Heart left ventricle (tissue), 16 donors: ENCODE measurements around the gene ZEB2. TPM values are rescaled to one million over a fixed set of nuclear protein-coding genes. Genes with fewer than 3 reads are reported as not detected.

Experiments
- ATAC-seq, 4 donors: fragments of 200-7000 bp; cut with Tn5 transposase; one replicate each; pipeline ENCODE4 v1.9.1; 2020 to 2022; ENCODE audit warnings: moderate library complexity in 4 of 4, mild to moderate bottlenecking in 3 of 4, moderate number of reproducible peaks in 1 of 4
- DNase-seq, 5 donors: peaks; one replicate each; pipeline ENCODE4 v3.0.0-alpha.2; 2020
- H3K27ac ChIP-seq, 12 donors: fragments of 200-600 bp; sonication (generic) in 4 of 12; one replicate each; pipeline versions ENCODE4 v1.5.0 to v1.8.0; 2016 to 2022; ENCODE audit warnings: mild to moderate bottlenecking in 2 of 12
- H3K27me3 ChIP-seq, 9 donors: fragments of 200-600 bp; sonication (generic) in 2 of 9; one replicate each; pipeline versions ENCODE4 v1.5.1 to v1.8.0; 2016 to 2022; ENCODE audit warnings: mild to moderate bottlenecking in 3 of 9
- H3K36me3 ChIP-seq, 9 donors: fragments of 200-600 bp; sonication (generic) in 2 of 9; one replicate each; pipeline versions ENCODE4 v1.5.0 to v1.8.0; 2018 to 2022; ENCODE audit warnings: mild to moderate bottlenecking in 2 of 9
- H3K4me1 ChIP-seq, 12 donors: fragments of 200-600 bp; sonication (generic) in 4 of 12; one replicate each; pipeline versions ENCODE4 v1.5.0 to v1.8.0; 2016 to 2022; ENCODE audit warnings: mild to moderate bottlenecking in 3 of 12
- H3K4me3 ChIP-seq, 12 donors: fragments of 200-600 bp; sonication (generic) in 4 of 12; one replicate each; pipeline versions ENCODE4 v1.5.0 to v1.8.0; 2017 to 2022; ENCODE audit warnings: mild to moderate bottlenecking in 9 of 12, moderate library complexity in 4 of 12
- H3K9me3 ChIP-seq, 12 donors: fragments of 200-600 bp; sonication (generic) in 4 of 12; one replicate each; pipeline versions ENCODE4 v1.5.0 to v1.8.0; 2016 to 2022; ENCODE audit warnings: mild to moderate bottlenecking in 1 of 12
- POLR2A ChIP-seq, 2 donors: fragments of 450-650 bp; IDR thresholded peaks; one replicate each; pipeline ENCODE4 v1.6.1; 2017; ENCODE audit warnings: antibody characterized with exemption in 2 of 2, mild to moderate bottlenecking in 2 of 2, moderate library complexity in 2 of 2
- WGBS, 4 donors: extraction: QIAGEN DNeasy Blood & Tissue Kit in 2 of 4; methylation state at CpG; one replicate each; pipeline versions ENCODE4 v1.1.5 to v1.1.7; 2013 to 2018; 5-methylcytosine and 5-hydroxymethylcytosine counted together
- intact Hi-C, 10 donors: fragments of 100-400 bp; cut with DNase I; formaldehyde crosslinking; loops; one replicate each; pipeline versions ENCODE4 v1.11.1 to v1.14.2; 2022
- polyA plus RNA-seq, 2 donors: library from polyadenylated mRNA; stranded (reverse); fragments of 200-250 nt; gene quantifications; one replicate each; pipeline ENCODE4 v1.2.3, GENCODE V29; 2013
- total RNA-seq, 9 donors: library from RNA; depleted of rRNA in 2 of 9; stranded (reverse); fragments of >200 nt in 2 of 9; fragmentation: NEBNext Ultra II Directional in 3 of 9; extraction: Animal tissue kit (Norgen Biotek cat#: 25700) in 3 of 9; gene quantifications; one replicate each; pipeline versions ENCODE4 v1.1.0 to v1.2.4, GENCODE V29; 2016 to 2023
- TF ChIP-seq, protein P1 (sequence below), 12 donors: fragments of 200-600 bp; sonication (generic) in 4 of 12; IDR thresholded peaks; one replicate each; pipeline versions ENCODE4 v1.5.0 to v1.8.0; 2018 to 2022; ENCODE audit warnings: antibody characterized with exemption in 12 of 12, mild to moderate bottlenecking in 5 of 12
- donor health status: ischemic (EF 13 %, LVEDD 7.1; RV severe dilation, severe dysfunction).
- donor health status: healthy with polysubstance abuse.
- donor health status: DM: no; HTN: yes; CAD: no.
- donor health status: DM: no; HTN: no; CAD: no.
- donor health status: ischemic (EF 25% LVEDD 6.9; RV normal size, moderate dysfunction).
- donor health status: ischemic (EF 25% LVEDD 5.7; RV mildly dilated, moderate dysfunction).
- donor health status: healthy.
- donor health status: DM: yes; HTN: yes; CAD: no.
- donor health status: ischemic (EF 35%, LVEDD 5.7; RV mildly dilated, moderate dysfunction).
- donor health status: nonischemic (EF 11% LVEDD 7.7; RV severe dilation, severe dysfunction).
- donor health status: DM: yes; HTN: yes; CAD: no.
- donor health status: PGD.
- donor health status: ischemic (EF 29% LVEDD 5.4; RV normal size, mild dysfunction).
- donor health status: nonischemic (EF 23%, LVEDD 6.1; RV moderate dilation, normal function).

ZEB2 gene
- total and polyA plus RNA-seq, 11 donors = 23.1 to 168 (median 82.4) TPM

DNA sequence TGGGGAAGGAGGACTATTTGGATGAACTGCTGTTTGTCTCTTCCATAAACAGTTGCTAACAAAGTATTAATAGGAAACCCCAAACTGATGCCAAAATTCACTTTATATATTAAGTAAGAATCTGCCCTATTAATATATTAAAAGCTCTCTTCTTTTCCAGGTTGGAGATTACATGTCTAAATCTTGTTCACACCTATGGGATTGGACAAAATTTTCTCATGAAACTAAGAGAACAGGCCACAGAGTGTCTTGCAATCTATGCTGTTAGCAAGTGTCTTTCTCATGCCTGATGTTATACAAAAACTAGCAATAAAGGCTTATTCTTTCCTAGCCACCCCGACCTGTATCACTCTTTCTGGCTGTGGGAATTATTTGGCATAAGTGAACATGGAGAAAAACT lies 18.3 kb downstream of the ZEB2 start:
- H3K36me3 ChIP-seq = peaks cover 0 to 53% (median 0%) of the 10 kb centered on the region in 9 donors
- ATAC-seq = no peak
- no peaks in the 10 kb centered on the region for H3K9me3 ChIP-seq
- peaks cover 6 to 90% (median 56%) of the 10 kb centered on the region in 12 donors for H3K4me1 ChIP-seq
- 59 to 85% (median 62%) methylated on average over 1 of the region's 1 CpG for WGBS, 4 donors
- no peak for DNase-seq
- no peak overlapping the region for H3K4me3 ChIP-seq
- no peaks in the 10 kb centered on the region for H3K27me3 ChIP-seq
- intact Hi-C loops = no loop called here
- H3K27ac ChIP-seq = peak overlapping the region in 10 of 12 donors; percentile 4 to 99 (median 97)
- no peak for TF ChIP-seq POLR2A (IDR thresholded peaks at IDR 0.05)
- TF ChIP-seq, protein P1, sequence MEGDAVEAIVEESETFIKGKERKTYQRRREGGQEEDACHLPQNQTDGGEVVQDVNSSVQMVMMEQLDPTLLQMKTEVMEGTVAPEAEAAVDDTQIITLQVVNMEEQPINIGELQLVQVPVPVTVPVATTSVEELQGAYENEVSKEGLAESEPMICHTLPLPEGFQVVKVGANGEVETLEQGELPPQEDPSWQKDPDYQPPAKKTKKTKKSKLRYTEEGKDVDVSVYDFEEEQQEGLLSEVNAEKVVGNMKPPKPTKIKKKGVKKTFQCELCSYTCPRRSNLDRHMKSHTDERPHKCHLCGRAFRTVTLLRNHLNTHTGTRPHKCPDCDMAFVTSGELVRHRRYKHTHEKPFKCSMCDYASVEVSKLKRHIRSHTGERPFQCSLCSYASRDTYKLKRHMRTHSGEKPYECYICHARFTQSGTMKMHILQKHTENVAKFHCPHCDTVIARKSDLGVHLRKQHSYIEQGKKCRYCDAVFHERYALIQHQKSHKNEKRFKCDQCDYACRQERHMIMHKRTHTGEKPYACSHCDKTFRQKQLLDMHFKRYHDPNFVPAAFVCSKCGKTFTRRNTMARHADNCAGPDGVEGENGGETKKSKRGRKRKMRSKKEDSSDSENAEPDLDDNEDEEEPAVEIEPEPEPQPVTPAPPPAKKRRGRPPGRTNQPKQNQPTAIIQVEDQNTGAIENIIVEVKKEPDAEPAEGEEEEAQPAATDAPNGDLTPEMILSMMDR (IDR thresholded peaks at IDR 0.05) = no peak

DNA sequence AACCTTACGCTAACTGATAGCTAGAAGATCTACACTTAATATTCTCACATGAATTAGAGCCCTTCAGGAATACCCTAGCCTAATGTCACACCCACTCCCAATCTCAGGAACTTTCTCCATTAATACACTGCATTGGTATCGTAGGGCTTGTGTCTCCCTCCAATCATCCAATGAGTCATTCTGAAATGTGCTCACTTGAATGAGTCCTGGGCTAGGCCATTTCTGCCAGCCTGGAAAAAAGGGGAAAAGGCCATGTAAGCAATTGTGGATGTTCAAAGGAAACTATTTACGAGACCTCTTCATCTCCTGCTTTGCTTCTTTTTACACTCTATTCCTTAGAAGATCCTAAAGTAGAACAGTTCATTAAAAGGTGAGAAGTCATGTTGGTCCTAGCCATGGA lies 18.8 kb downstream of the ZEB2 start:
- intact Hi-C loops = no loop called here
- WGBS, 4 donors = 85 to 88% (median 86%) methylated on average over 3 of the region's 3 CpGs

DNA sequence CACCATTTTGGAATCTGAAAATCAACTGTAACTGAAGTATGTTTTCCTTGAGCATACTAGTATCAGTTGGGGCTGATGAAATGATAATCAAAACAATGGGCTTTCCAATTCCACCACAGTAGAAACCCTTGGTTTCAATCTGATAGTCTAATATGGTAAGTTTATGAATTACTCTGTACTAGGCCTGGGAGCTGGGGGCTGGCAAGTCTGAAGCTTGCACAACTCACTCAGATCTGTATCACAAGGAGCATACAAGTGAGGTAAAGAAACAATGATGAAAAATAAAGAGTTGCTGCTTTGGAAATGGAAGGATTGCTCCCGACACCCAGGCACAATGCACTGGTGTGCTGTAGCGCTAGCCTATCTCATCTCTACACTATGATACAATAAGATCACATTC lies 19.4 kb downstream of the ZEB2 start:
- intact Hi-C loops = no loop called here
- Histone ChIP-seq H3K27me3 (no peaks in the 10 kb centered on the region), H3K27ac (peak overlapping the region in 1 of 12 donors; percentile 99), H3K4me3 (no peak overlapping the region), H3K36me3 (peaks cover 0 to 58% (median 0%) of the 10 kb centered on the region in 9 donors), H3K4me1 (peaks cover 6 to 90% (median 54%) of the 10 kb centered on the region in 12 donors), H3K9me3 (no peaks in the 10 kb centered on the region)
- ATAC-seq (no peak), DNase-seq (no peak)
- WGBS, 4 donors = 94 to 100% (median 96%) methylated on average over 2 of the region's 2 CpGs
- TF ChIP-seq, protein P1 (IDR thresholded peaks at IDR 0.05) = no peak
- TF ChIP-seq POLR2A (IDR thresholded peaks at IDR 0.05) = no peak

More for the DNA sequence above, 18.8 kb downstream of the ZEB2 start:
- TF ChIP-seq, protein P1 (IDR thresholded peaks at IDR 0.05) = no peak
- TF ChIP-seq POLR2A (IDR thresholded peaks at IDR 0.05) = no peak
- peak overlapping the region in 8 of 12 donors; percentile 0 to 99 (median 94) for H3K27ac ChIP-seq
- ATAC-seq (no peak), DNase-seq (no peak)
- no peaks in the 10 kb centered on the region for H3K9me3 ChIP-seq
- H3K36me3 ChIP-seq = peaks cover 0 to 54% (median 0%) of the 10 kb centered on the region in 9 donors
- no peaks in the 10 kb centered on the region for H3K27me3 ChIP-seq
- H3K4me1 ChIP-seq = peaks cover 6 to 90% (median 56%) of the 10 kb centered on the region in 12 donors
- H3K4me3 ChIP-seq = no peak overlapping the region

DNA sequence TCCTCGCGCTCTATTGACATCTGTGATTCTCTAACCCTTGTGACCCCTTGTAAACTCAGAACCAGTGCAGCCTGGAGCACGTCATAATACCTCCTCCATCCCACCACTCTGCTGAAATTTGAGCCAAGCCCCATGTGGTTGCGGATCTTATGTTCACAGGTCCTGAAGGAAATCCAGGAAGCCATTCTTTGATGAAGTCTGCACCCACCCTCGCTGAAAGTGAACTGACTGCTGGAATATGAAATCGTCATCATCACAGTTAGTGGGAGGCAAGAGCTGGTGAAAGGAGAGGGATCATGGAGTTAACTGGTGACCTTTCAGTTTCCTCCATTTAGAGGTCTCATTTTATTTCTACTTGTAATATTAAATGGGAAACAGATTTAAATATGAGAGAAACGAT lies 21.6 kb downstream of the ZEB2 start:
- DNase-seq (no peak), ATAC-seq (no peak)
- H3K36me3 ChIP-seq = peaks cover 0 to 75% (median 0%) of the 10 kb centered on the region in 9 donors
- no peaks in the 10 kb centered on the region for H3K27me3 ChIP-seq
- H3K4me1 ChIP-seq = peaks cover 2 to 88% (median 52%) of the 10 kb centered on the region in 12 donors
- peak overlapping the region in 1 of 12 donors; percentile 9 for H3K27ac ChIP-seq
- no peaks in the 10 kb centered on the region for H3K9me3 ChIP-seq
- no peak overlapping the region for H3K4me3 ChIP-seq
- TF ChIP-seq, protein P1 (IDR thresholded peaks at IDR 0.05) = no peak
- TF ChIP-seq POLR2A (IDR thresholded peaks at IDR 0.05) = no peak
- intact Hi-C loops = no loop called here
- WGBS, 4 donors = 77 to 83% (median 81%) methylated on average over 7 of the region's 7 CpGs
